Hepatocyte (in vitro differentiated cells): ENCODE results near the gene MEF2D.

Source experiments
- EZH2 ChIP-seq: fragments of 200-600 bp; sonication (generic); IDR thresholded peaks from 2 replicates; pipeline ENCODE4 v1.6.1; 2016; ENCODE audit warnings: antibody characterized with exemption, mild to moderate bottlenecking, borderline replicate concordance
- EZH2phosphoT487 ChIP-seq: fragments of 200-600 bp; sonication (generic); IDR thresholded peaks from one replicate; pipeline ENCODE4 v1.6.1; 2018; ENCODE audit warnings: antibody characterized with exemption, mild to moderate bottlenecking, low read depth, moderate library complexity; ENCODE audit not compliant: unreplicated experiment, severe bottlenecking
- TF ChIP-seq, protein P1 (sequence below): fragments of 200-600 bp; sonication (generic); IDR thresholded peaks from 2 replicates; pipeline ENCODE4 v1.5.1; 2016; ENCODE audit warnings: antibody characterized with exemption, mild to moderate bottlenecking; ENCODE audit not compliant: poor library complexity

DNA sequence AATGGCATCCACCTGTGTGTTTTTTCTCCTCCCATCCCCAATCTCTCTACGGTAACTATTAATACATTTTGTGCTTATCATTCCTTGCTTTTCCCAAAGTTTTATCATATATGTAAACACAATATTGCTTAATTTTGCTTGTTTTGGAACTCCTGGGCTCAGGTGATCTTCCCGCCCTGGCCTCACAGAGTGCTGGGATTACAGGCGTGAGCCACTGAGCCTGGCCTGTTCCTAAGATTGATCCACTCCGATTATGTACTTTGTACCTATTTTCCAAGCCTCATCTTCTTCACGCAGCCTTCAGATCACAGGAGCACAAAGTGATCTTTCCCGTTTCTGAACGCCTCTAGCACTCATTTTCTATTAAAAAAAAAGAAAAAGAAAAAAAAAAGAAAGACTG is 45.2 kb downstream of the MEF2D start:
- TF ChIP-seq, protein P1, sequence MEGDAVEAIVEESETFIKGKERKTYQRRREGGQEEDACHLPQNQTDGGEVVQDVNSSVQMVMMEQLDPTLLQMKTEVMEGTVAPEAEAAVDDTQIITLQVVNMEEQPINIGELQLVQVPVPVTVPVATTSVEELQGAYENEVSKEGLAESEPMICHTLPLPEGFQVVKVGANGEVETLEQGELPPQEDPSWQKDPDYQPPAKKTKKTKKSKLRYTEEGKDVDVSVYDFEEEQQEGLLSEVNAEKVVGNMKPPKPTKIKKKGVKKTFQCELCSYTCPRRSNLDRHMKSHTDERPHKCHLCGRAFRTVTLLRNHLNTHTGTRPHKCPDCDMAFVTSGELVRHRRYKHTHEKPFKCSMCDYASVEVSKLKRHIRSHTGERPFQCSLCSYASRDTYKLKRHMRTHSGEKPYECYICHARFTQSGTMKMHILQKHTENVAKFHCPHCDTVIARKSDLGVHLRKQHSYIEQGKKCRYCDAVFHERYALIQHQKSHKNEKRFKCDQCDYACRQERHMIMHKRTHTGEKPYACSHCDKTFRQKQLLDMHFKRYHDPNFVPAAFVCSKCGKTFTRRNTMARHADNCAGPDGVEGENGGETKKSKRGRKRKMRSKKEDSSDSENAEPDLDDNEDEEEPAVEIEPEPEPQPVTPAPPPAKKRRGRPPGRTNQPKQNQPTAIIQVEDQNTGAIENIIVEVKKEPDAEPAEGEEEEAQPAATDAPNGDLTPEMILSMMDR, result no peak
- TF ChIP-seq EZH2 (no peak), EZH2phosphoT487 (no peak)
